Stimulated activated CD8-positive, alpha-beta memory T cell treated with anti-CD3 and anti-CD28 coated beads, Interleukin-12 subunit alpha, Interleukin-12 subunit beta, amount 100 ng/mL, for 1 hour (primary cell): Measurements from ENCODE around the gene PTTG1IP.

Source experiments
- DNase-seq: peaks from one replicate; pipeline ENCODE4 v3.0.0-alpha.2; 2020; ENCODE audit warnings: low read depth

PTTG1IP gene

GRCh38 chr21:44908908-44909307 is 35.4 kb upstream of the PTTG1IP start:
- no peak for DNase-seq

GRCh38 chr21:44907966-44908895 is 34.7 kb upstream of the PTTG1IP start:
- DNase-seq: no peak

- DNase-seq: no peak
Measured at GRCh38 chr21:44907225-44907965, 33.9 kb upstream of the PTTG1IP start.

GRCh38 chr21:44905728-44906090 is 32.2 kb upstream of the PTTG1IP start:
- no peak for DNase-seq

- DNase-seq: no peak
Measured at GRCh38 chr21:44905016-44905727, 31.7 kb upstream of the PTTG1IP start.

- no peak for DNase-seq
Measured at GRCh38 chr21:44904141-44904923, 30.8 kb upstream of the PTTG1IP start.

- no peak for DNase-seq
Measured at GRCh38 chr21:44903689-44904088, 30.2 kb upstream of the PTTG1IP start.

GRCh38 chr21:44903050-44903685 is 29.7 kb upstream of the PTTG1IP start:
- DNase-seq: no peak

GRCh38 chr21:44902268-44903049 is 29.0 kb upstream of the PTTG1IP start:
- DNase-seq: no peak

- no peak for DNase-seq
Measured at GRCh38 chr21:44901391-44902074, 28.0 kb upstream of the PTTG1IP start.

GRCh38 chr21:44900559-44901251 is 27.2 kb upstream of the PTTG1IP start:
- DNase-seq: no peak

- DNase-seq: no peak
Measured at GRCh38 chr21:44899768-44900558, 26.5 kb upstream of the PTTG1IP start.

- no peak for DNase-seq
Measured at GRCh38 chr21:44898851-44899767, 25.6 kb upstream of the PTTG1IP start.

GRCh38 chr21:44898011-44898488 is 24.6 kb upstream of the PTTG1IP start:
- no peak for DNase-seq

- DNase-seq: no peak
Measured at GRCh38 chr21:44897326-44898010, 24.0 kb upstream of the PTTG1IP start.

- DNase-seq: no peak
Measured at GRCh38 chr21:44896561-44897286, 23.2 kb upstream of the PTTG1IP start.
